Measurements from ENCODE around the gene PLIN3. TPM values are rescaled to one million over a fixed set of nuclear protein-coding genes. Genes with fewer than 3 reads are reported as not detected.

The PLIN3 gene
- total and polyA plus RNA-seq, 2 experiments from 2014 or later, result 38.0 to 59.9 TPM

DNA sequence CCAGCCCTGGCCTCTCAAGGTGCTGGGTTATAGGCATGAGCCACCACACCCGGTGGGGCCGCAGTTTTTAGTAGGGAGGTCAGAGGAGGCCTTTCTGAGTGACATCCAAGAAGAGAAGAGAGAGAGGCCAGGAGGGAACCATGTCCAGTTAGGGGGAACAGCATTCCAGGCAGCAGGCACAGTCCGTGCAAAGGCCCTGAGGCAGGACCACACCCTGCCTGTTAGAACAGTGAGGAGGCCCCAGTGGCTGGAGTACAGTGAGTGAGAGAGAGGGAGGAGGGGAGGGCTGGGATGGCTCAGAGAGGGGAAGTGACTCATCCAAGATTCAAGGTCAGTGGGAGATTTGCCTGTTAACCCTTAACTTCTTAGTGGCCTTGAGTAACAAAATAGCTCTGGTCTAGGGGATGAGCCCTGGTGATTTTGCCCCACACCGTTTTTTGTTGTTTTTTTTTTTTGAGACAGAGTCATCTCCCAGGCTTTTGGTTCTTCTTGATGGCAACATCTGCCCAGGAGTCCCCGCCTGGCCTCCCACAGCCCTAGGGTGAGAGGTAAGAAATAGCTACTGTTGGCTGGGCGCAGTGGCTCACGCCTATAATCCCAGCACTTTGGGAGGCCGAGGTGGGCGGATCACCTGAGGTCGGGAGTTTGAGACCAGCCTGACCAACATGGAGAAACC is 2.7 kb upstream of the PLIN3 start:
- Histone ChIP-seq H3K9me2 (ENCODE audit: insufficient read depth) (no peaks in the 10 kb centered on the region), H4K20me1 (replicated peaks; ENCODE audit: insufficient read depth) (peaks cover 4% of the 10 kb centered on the region; the same call in 1 of the 2 replicates), H3F3A (replicated peaks; ENCODE audit: low read depth) (no peaks in the 10 kb centered on the region), H3K27ac (ENCODE audit: low read depth) (no peak overlapping the region), H3K4me1 (ENCODE audit: insufficient read depth) (peaks cover 7% of the 10 kb centered on the region; the same call in 1 of the 2 replicates), H3K36me3 (ENCODE audit: insufficient read depth) (no peaks in the 10 kb centered on the region), H3K79me2 (replicated peaks; ENCODE audit: insufficient read depth) (peaks cover 4% of the 10 kb centered on the region; the same call in 1 of the 2 replicates), H3K4me2 (no peak overlapping the region), H2AFZ (no peak overlapping the region), H3K4me3 (no peak overlapping the region), H3K27me3 (ENCODE audit: insufficient read depth) (no peaks in the 10 kb centered on the region)
- Mint-ChIP-seq H3K27me3 (ENCODE audit: insufficient read depth, low read depth, poor library complexity) (peaks cover 9% of the 10 kb centered on the region), H3K4me1 (peaks cover 5% of the 10 kb centered on the region; the same call in 2 of the 3 replicates), H3K36me3 (ENCODE audit: low read depth) (no peaks in the 10 kb centered on the region), H3K9me3 (no peaks in the 10 kb centered on the region; the same call in 2 of the 3 replicates), H3K4me3 (no peak overlapping the region), H3K27ac (no peak overlapping the region)
- DNase-seq (ENCODE audit: low spot score) (peak; percentile 37), ATAC-seq (no peak)
- no peak for TF ChIP-seq NANOG (IDR thresholded peaks at IDR 0.05; ENCODE audit: borderline replicate concordance)
- TF ChIP-seq EZH2 (IDR thresholded peaks at IDR 0.05; ENCODE audit: low read depth, unreplicated experiment), result no peak
- TF ChIP-seq REST (IDR thresholded peaks at IDR 0.05; ENCODE audit: unreplicated experiment), result no peak
- no peak for TF ChIP-seq ZNF331 (CRISPR knock-in tag; IDR thresholded peaks at IDR 0.05; ENCODE audit: low read depth)
- TF ChIP-seq, protein P1, sequence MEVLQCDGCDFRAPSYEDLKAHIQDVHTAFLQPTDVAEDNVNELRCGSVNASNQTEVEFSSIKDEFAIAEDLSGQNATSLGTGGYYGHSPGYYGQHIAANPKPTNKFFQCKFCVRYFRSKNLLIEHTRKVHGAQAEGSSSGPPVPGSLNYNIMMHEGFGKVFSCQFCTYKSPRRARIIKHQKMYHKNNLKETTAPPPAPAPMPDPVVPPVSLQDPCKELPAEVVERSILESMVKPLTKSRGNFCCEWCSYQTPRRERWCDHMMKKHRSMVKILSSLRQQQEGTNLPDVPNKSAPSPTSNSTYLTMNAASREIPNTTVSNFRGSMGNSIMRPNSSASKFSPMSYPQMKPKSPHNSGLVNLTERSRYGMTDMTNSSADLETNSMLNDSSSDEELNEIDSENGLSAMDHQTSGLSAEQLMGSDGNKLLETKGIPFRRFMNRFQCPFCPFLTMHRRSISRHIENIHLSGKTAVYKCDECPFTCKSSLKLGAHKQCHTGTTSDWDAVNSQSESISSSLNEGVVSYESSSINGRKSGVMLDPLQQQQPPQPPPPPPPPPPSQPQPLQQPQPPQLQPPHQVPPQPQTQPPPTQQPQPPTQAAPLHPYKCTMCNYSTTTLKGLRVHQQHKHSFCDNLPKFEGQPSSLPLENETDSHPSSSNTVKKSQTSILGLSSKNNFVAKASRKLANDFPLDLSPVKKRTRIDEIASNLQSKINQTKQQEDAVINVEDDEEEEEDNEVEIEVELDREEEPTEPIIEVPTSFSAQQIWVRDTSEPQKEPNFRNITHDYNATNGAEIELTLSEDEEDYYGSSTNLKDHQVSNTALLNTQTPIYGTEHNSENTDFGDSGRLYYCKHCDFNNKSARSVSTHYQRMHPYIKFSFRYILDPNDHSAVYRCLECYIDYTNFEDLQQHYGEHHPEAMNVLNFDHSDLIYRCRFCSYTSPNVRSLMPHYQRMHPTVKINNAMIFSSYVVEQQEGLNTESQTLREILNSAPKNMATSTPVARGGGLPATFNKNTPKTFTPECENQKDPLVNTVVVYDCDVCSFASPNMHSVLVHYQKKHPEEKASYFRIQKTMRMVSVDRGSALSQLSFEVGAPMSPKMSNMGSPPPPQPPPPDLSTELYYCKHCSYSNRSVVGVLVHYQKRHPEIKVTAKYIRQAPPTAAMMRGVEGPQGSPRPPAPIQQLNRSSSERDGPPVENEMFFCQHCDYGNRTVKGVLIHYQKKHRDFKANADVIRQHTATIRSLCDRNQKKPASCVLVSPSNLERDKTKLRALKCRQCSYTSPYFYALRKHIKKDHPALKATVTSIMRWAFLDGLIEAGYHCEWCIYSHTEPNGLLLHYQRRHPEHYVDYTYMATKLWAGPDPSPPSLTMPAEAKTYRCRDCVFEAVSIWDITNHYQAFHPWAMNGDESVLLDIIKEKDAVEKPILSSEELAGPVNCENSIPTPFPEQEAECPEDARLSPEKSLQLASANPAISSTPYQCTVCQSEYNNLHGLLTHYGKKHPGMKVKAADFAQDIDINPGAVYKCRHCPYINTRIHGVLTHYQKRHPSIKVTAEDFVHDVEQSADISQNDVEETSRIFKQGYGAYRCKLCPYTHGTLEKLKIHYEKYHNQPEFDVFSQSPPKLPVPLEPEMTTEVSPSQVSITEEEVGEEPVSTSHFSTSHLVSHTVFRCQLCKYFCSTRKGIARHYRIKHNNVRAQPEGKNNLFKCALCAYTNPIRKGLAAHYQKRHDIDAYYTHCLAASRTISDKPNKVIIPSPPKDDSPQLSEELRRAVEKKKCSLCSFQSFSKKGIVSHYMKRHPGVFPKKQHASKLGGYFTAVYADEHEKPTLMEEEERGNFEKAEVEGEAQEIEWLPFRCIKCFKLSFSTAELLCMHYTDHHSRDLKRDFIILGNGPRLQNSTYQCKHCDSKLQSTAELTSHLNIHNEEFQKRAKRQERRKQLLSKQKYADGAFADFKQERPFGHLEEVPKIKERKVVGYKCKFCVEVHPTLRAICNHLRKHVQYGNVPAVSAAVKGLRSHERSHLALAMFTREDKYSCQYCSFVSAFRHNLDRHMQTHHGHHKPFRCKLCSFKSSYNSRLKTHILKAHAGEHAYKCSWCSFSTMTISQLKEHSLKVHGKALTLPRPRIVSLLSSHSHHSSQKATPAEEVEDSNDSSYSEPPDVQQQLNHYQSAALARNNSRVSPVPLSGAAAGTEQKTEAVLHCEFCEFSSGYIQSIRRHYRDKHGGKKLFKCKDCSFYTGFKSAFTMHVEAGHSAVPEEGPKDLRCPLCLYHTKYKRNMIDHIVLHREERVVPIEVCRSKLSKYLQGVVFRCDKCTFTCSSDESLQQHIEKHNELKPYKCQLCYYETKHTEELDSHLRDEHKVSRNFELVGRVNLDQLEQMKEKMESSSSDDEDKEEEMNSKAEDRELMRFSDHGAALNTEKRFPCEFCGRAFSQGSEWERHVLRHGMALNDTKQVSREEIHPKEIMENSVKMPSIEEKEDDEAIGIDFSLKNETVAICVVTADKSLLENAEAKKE (CRISPR knock-in tag; IDR thresholded peaks at IDR 0.05), result no peak
- TF ChIP-seq JUNB (IDR thresholded peaks at IDR 0.05; ENCODE audit: unreplicated experiment), result no peak
- no peak for TF ChIP-seq ZNF114 (CRISPR knock-in tag; IDR thresholded peaks at IDR 0.05)
- no peak for TF ChIP-seq POLR2AphosphoS5 (IDR thresholded peaks at IDR 0.05; ENCODE audit: low read depth)
- TF ChIP-seq STAT1 (IDR thresholded peaks at IDR 0.05; ENCODE audit: unreplicated experiment), result no peak
- no peak for TF ChIP-seq EZH2phosphoT487 (IDR thresholded peaks at IDR 0.05; ENCODE audit: unreplicated experiment)
- TF ChIP-seq CREB1 (CRISPR knock-in tag; IDR thresholded peaks at IDR 0.05; ENCODE audit: low read depth), result no peak

Data from GM23338 (cell line).